OCI-LY7 (cell line): ENCODE results near the gene LTK. TPM values are rescaled to one million over a fixed set of nuclear protein-coding genes. Genes with fewer than 3 reads are reported as not detected.

Experiments used
- BruUV-seq: library from RNA; stranded (reverse); fragments of 400-500 nt; replicated peaks from 2 replicates; lab custom pipeline; 2021; lab: Mats Ljungman, UMichigan
- CTCF ChIA-PET: fragments of 300-600 bp; sonication (Branson Sonifier 250); formaldehyde crosslinking; loops from one replicate; lab custom pipeline; 2022; ENCODE audit warnings: antibody characterized with exemption; ENCODE audit not compliant: unreplicated experiment; lab: Charles Lee
- POLR2A ChIA-PET: fragments of 300-600 bp; sonication (Branson Sonifier 250); formaldehyde crosslinking; loops from one replicate; lab custom pipeline; 2022; ENCODE audit warnings: antibody characterized with exemption; lab: Charles Lee
- DNase-seq: peaks from one replicate; pipeline ENCODE4 v3.0.0-alpha.2; 2015; ENCODE audit warnings: low spot score
- H2AFZ ChIP-seq: fragments of 200-600 bp; sonication (generic), shearing (Covaris generic); 2 replicates; pipeline ENCODE4 v1.6.1; 2014; ENCODE audit warnings: mild to moderate bottlenecking, antibody characterized with exemption, low read length, moderate library complexity
- H3K27ac ChIP-seq: fragments of 200-600 bp; sonication (generic); 2 replicates; pipeline ENCODE4 v1.5.1; 2014; ENCODE audit warnings: mixed run types, low read depth, mild to moderate bottlenecking, moderate library complexity, low read length, inconsistent platforms; ENCODE audit not compliant: poor library complexity, severe bottlenecking
- H3K36me3 ChIP-seq: fragments of 200-600 bp; sonication (generic); 2 replicates; pipeline ENCODE4 v1.6.1; 2014; ENCODE audit warnings: mild to moderate bottlenecking, antibody characterized with exemption, low read length, moderate library complexity, mixed read lengths; ENCODE audit not compliant: insufficient read depth
- H3K4me1 ChIP-seq: fragments of 200-600 bp; sonication (generic); 2 replicates; pipeline ENCODE4 v1.5.1; 2014; ENCODE audit warnings: mild to moderate bottlenecking, low read length; ENCODE audit not compliant: insufficient read depth, poor library complexity, severe bottlenecking
- H3K4me2 ChIP-seq: fragments of 200-600 bp; sonication (generic); 2 replicates; pipeline ENCODE4 v1.6.1; 2014; ENCODE audit warnings: mild to moderate bottlenecking, low read length
- H3K4me3 ChIP-seq: fragments of 200-600 bp; sonication (generic); 2 replicates; pipeline ENCODE4 v1.5.1; 2014; ENCODE audit warnings: mild to moderate bottlenecking, low read depth, low read length; ENCODE audit not compliant: poor library complexity, severe bottlenecking
- H3K79me2 ChIP-seq: fragments of 200-600 bp; sonication (generic); 2 replicates; pipeline ENCODE4 v1.6.1; 2016; ENCODE audit warnings: low read depth, mild to moderate bottlenecking, low read length, moderate library complexity, mixed read lengths; ENCODE audit not compliant: insufficient read depth
- H3K9me2 ChIP-seq: fragments of 200-600 bp; sonication (generic); 2 replicates; pipeline ENCODE4 v1.6.1; 2016; ENCODE audit warnings: mild to moderate bottlenecking, low read length, mixed read lengths; ENCODE audit not compliant: insufficient read depth
- H3K9me3 ChIP-seq: fragments of 200-600 bp; sonication (generic); 2 replicates; pipeline ENCODE4 v1.6.1; 2014; ENCODE audit warnings: mild to moderate bottlenecking, mixed run types, low read length, mixed read lengths
- H4K20me1 ChIP-seq: fragments of 200-600 bp; sonication (generic); 2 replicates; pipeline ENCODE4 v1.6.1; 2014; ENCODE audit warnings: mild to moderate bottlenecking, antibody characterized with exemption, low read length, moderate library complexity, mixed read lengths; ENCODE audit not compliant: insufficient read depth
- EZH2phosphoT487 ChIP-seq: fragments of 200-600 bp; sonication (generic); IDR thresholded peaks from 2 replicates; pipeline ENCODE4 v1.6.1; 2018; ENCODE audit warnings: low read depth, borderline replicate concordance, mild to moderate bottlenecking, mixed run types, antibody characterized with exemption, low read length, moderate library complexity, mixed read lengths
- intact Hi-C: fragments of 100-400 bp; cut with micrococcal nuclease; formaldehyde crosslinking; loops from one replicate; pipeline ENCODE4 v1.10.0; 2022; ENCODE audit not compliant: unreplicated experiment
- total RNA-seq, 2 experiments: library from RNA; depleted of rRNA in 1 of 2; stranded (reverse); fragments of >200 nt in 1 of 2; shearing (Covaris generic) in 1 of 2; gene quantifications; 2 replicates each; pipeline ENCODE4 v1.2.3, GENCODE V29; 2014 to 2022
- TF ChIP-seq, protein P1 (sequence below): fragments of 200-600 bp; sonication (generic); conservative IDR thresholded peaks from 2 replicates; pipeline ENCODE4 v1.5.1; 2014; ENCODE audit warnings: mild to moderate bottlenecking, antibody characterized with exemption, low read length, moderate library complexity, mixed read lengths

The LTK gene
- total RNA-seq, 2 experiments from 2014 or later, result 0.11 to 0.22 TPM

DNA sequence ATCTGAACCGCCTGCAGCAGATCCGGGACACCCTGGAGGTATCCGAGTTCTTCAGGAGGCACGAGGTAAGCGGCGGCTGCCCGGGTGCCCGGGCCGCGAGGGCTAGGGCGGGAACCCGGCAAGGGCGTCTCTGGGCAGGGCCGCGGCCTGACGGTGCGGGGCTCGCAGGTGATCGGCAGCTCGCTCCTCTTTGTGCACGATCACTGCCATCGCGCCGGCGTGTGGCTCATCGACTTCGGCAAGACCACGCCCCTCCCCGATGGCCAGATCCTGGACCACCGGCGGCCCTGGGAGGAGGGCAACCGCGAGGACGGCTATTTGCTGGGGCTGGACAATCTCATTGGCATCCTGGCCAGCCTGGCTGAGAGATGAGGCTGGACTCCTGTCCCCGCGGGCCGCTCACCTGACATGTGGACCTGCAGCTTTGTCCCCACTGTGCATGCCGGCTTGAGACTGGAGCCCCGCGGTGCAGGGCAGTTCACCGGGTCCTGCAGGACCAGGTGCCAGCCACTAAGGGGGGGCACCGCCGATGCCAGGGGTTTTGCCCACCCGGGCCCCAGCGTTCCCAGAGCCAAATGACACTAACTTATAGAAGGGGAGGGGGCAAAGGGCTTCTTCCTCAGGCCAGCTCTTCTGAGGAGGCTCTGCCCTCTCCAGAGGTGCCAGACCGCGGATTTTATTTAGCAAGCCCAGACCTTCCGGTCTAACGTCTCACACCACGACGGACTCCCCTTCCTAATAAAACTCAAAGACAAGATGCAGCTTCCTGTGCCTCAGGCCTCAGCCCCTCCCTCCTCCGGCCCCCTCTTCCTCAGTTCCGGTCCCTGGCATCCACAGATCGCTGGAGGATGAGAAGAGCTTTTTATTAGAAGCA lies 10.6 kb downstream of the LTK start:
- peak overlapping the region; percentile 25; the same call in 1 of the 2 replicates for H3K4me2 ChIP-seq
- no peak overlapping the region for H2AFZ ChIP-seq
- H4K20me1 ChIP-seq, result no peaks in the 10 kb centered on the region; the same call in 1 of the 2 replicates
- TF ChIP-seq, protein P1, sequence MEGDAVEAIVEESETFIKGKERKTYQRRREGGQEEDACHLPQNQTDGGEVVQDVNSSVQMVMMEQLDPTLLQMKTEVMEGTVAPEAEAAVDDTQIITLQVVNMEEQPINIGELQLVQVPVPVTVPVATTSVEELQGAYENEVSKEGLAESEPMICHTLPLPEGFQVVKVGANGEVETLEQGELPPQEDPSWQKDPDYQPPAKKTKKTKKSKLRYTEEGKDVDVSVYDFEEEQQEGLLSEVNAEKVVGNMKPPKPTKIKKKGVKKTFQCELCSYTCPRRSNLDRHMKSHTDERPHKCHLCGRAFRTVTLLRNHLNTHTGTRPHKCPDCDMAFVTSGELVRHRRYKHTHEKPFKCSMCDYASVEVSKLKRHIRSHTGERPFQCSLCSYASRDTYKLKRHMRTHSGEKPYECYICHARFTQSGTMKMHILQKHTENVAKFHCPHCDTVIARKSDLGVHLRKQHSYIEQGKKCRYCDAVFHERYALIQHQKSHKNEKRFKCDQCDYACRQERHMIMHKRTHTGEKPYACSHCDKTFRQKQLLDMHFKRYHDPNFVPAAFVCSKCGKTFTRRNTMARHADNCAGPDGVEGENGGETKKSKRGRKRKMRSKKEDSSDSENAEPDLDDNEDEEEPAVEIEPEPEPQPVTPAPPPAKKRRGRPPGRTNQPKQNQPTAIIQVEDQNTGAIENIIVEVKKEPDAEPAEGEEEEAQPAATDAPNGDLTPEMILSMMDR, result no peak
- no peak for TF ChIP-seq EZH2phosphoT487
- no TSS peak for BruUV-seq
- no peaks in the 10 kb centered on the region for H3K36me3 ChIP-seq
- no peaks in the 10 kb centered on the region for H3K9me2 ChIP-seq
- no peak overlapping the region for H3K4me3 ChIP-seq
- intact Hi-C loops, result no loop called here
- DNase-seq, result no peak
- CTCF ChIA-PET, result no interaction called here
- POLR2A ChIA-PET, result no interaction called here
- no peaks in the 10 kb centered on the region for H3K79me2 ChIP-seq
- no peaks in the 10 kb centered on the region for H3K4me1 ChIP-seq
- H3K9me3 ChIP-seq, result no peaks in the 10 kb centered on the region
- no peak overlapping the region for H3K27ac ChIP-seq

DNA sequence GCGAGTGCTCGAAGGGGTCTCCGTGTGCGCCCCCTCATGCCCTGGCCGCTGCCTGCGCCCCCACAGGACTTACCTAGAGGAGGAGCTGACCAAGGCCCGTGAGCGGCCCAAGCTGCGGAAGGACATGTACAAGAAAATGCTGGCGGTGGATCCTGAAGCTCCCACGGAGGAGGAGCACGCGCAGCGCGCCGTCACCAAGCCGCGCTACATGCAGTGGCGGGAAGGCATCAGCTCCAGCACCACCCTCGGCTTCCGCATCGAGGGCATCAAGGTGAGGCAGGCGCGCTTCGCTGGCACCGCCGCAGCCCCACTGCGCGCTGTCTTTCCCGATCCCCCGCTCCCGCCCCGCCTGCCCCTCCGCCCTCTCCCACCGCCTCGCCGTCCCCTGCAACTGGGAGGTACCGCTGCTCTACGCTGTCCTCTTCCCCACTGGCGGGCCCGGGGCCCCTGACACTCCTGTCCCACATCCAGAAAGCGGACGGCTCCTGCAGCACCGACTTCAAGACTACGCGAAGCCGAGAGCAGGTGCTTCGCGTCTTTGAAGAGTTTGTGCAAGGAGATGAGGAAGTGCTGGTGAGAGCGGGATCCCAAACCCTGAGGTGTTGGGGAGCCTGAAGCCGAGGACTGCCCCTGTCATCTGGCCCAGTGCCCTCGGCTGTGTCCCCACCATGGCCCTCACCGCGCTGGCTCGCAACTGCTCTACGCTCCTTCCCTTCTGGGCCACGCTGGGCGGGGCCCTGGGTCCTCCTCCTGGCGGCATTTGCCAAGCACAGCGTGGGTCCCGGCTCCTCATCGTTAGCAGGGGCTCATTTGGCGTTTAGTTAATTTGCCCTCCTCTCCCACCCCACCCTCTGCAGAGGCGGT lies 11.5 kb downstream of the LTK start:
- Histone ChIP-seq H2AFZ (no peak overlapping the region), H3K4me2 (peak overlapping the region; percentile 25), H3K4me3 (no peak overlapping the region), H3K4me1 (no peaks in the 10 kb centered on the region), H4K20me1 (no peaks in the 10 kb centered on the region; the same call in 1 of the 2 replicates), H3K9me3 (no peaks in the 10 kb centered on the region), H3K27ac (no peak overlapping the region), H3K79me2 (no peaks in the 10 kb centered on the region), H3K9me2 (no peaks in the 10 kb centered on the region), H3K36me3 (no peaks in the 10 kb centered on the region)
- intact Hi-C loops, result no loop called here
- TF ChIP-seq EZH2phosphoT487, result no peak
- TF ChIP-seq, protein P1, result no peak
- POLR2A ChIA-PET, result no interaction called here
- DNase-seq, result no peak
- CTCF ChIA-PET, result no interaction called here
- no TSS peak for BruUV-seq
